A673 (cell line): ENCODE results near the gene ISYNA1. TPM values are rescaled to one million over a fixed set of nuclear protein-coding genes. Genes with fewer than 3 reads are reported as not detected.

Experiments
- BruUV-seq: library from RNA; stranded (reverse); fragments of 400-500 nt; replicated peaks from 2 replicates; lab custom pipeline; 2021; lab: Mats Ljungman, UMichigan
- CTCF ChIA-PET: fragments of 300-600 bp; sonication (Branson Sonifier 250); formaldehyde crosslinking; loops from one replicate; lab custom pipeline; 2022; ENCODE audit warnings: antibody characterized with exemption; lab: Charles Lee
- POLR2A ChIA-PET: fragments of 300-600 bp; sonication (Branson Sonifier 250); formaldehyde crosslinking; loops from one replicate; lab custom pipeline; 2022; ENCODE audit warnings: antibody characterized with exemption; ENCODE audit not compliant: low non-redundant PET; lab: Charles Lee
- DNase-seq: peaks from one replicate; pipeline ENCODE4 v3.0.0-alpha.2; 2015; ENCODE audit warnings: low spot score
- H3K27ac ChIP-seq: fragments of 200-600 bp; sonication (generic); 2 replicates; pipeline ENCODE4 v1.5.1; 2016; ENCODE audit warnings: mixed run types, low read depth, mild to moderate bottlenecking, mixed read lengths, antibody characterized with exemption, low read length; ENCODE audit not compliant: poor library complexity, severe bottlenecking
- H3K27me3 ChIP-seq: fragments of 200-600 bp; sonication (generic); replicated peaks from 2 replicates; pipeline ENCODE4 v1.6.1; 2017; ENCODE audit warnings: mixed run types, low read depth, mild to moderate bottlenecking, mixed read lengths, antibody characterized with exemption, low read length; ENCODE audit not compliant: insufficient read depth, poor library complexity
- H3K36me3 ChIP-seq: fragments of 200-600 bp; sonication (generic); 2 replicates; pipeline ENCODE4 v1.6.1; 2016; ENCODE audit warnings: mixed run types, mild to moderate bottlenecking, mixed read lengths, antibody characterized with exemption, low read length; ENCODE audit not compliant: insufficient read depth, poor library complexity, severe bottlenecking
- H3K4me1 ChIP-seq: fragments of 200-600 bp; sonication (generic); 2 replicates; pipeline ENCODE4 v1.6.1; 2017; ENCODE audit warnings: mixed run types, mild to moderate bottlenecking, mixed read lengths, antibody characterized with exemption, low read length; ENCODE audit not compliant: insufficient read depth, poor library complexity, severe bottlenecking
- H3K4me3 ChIP-seq: fragments of 200-600 bp; sonication (generic); 2 replicates; pipeline ENCODE4 v1.5.1; 2016; ENCODE audit warnings: low read depth, mixed run types, mild to moderate bottlenecking, mixed read lengths, low read length; ENCODE audit not compliant: poor library complexity, severe bottlenecking
- H3K9me3 ChIP-seq: fragments of 200-600 bp; sonication (generic); 2 replicates; pipeline ENCODE4 v1.6.1; 2016; ENCODE audit warnings: mixed run types, low read depth, mild to moderate bottlenecking, mixed read lengths, antibody characterized with exemption, low read length; ENCODE audit not compliant: poor library complexity, severe bottlenecking
- CTCF ChIP-seq: fragments of 300-800, 200-600 bp; sonication (generic); conservative IDR thresholded peaks from 2 replicates; pipeline ENCODE4 v1.5.1; 2017; ENCODE audit warnings: low read depth, mild to moderate bottlenecking, antibody characterized with exemption, low read length, moderate library complexity, mixed read lengths
- EZH2 ChIP-seq: fragments of 200-600 bp; sonication (generic); IDR thresholded peaks from 2 replicates; pipeline ENCODE4 v1.6.1; 2017; ENCODE audit warnings: borderline replicate concordance, low read depth, mild to moderate bottlenecking, mixed read lengths, antibody characterized with exemption, low read length; ENCODE audit not compliant: poor library complexity, severe bottlenecking
- intact Hi-C: fragments of 100-400 bp; cut with micrococcal nuclease; formaldehyde crosslinking; loops from one replicate; pipeline ENCODE4 v1.10.0; 2022; ENCODE audit not compliant: unreplicated experiment
- total RNA-seq: library from RNA; stranded (reverse); gene quantifications from 2 replicates; pipeline ENCODE4 v1.2.3, GENCODE V29; 2021

Gene ISYNA1
- total RNA-seq, 1 experiment from 2014 or later = 153 TPM

DNA sequence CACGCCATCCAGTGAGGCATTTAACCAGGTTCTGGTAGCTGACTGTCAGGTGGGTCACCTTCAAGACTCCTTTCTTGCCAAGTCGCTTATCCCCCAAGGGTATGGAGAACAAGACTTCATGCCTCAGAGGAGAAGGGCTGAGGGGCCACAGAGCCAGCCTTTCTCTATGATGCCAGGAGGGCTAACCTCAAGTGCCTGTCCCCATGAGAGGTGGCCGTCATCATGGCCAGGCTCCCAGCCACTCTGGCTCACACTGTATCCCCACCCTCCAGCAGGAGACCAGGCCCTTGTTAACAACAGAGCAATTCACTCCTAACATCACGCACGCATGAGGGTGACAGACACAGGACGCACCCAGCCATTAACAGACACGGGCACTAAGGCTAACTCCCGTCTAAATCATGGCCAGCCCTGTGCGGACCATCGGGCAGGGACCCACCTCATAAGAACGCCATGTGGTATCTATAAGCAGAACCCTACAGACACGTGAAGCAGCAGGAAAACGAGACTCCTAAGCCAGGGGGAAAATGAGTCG, 38.6 kb upstream of the ISYNA1 start:
- CTCF ChIA-PET = no interaction called here
- no peak for DNase-seq
- H3K36me3 ChIP-seq = no peaks in the 10 kb centered on the region
- intact Hi-C loops = no loop called here
- TF ChIP-seq CTCF = no peak
- no peak for TF ChIP-seq EZH2
- peak overlapping the region; percentile 39 for H3K27ac ChIP-seq
- H3K4me3 ChIP-seq = no peak overlapping the region
- no TSS peak for BruUV-seq
- POLR2A ChIA-PET = no interaction called here
- peaks cover 32% of the 10 kb centered on the region for H3K4me1 ChIP-seq
- H3K9me3 ChIP-seq = no peaks in the 10 kb centered on the region
- H3K27me3 ChIP-seq = no peaks in the 10 kb centered on the region

GRCh38 chr19:18475762-18476331, 37.9 kb upstream of the ISYNA1 start:
- TF ChIP-seq CTCF (no peak), EZH2 (no peak)
- H3K4me3 ChIP-seq = no peak overlapping the region
- no peaks in the 10 kb centered on the region for H3K27me3 ChIP-seq
- DNase-seq = no peak
- H3K9me3 ChIP-seq = no peaks in the 10 kb centered on the region
- H3K36me3 ChIP-seq = no peaks in the 10 kb centered on the region
- no peak overlapping the region for H3K27ac ChIP-seq
- ChIA-PET POLR2A (no interaction called here), CTCF (no interaction called here)
- peaks cover 32% of the 10 kb centered on the region for H3K4me1 ChIP-seq
- no TSS peak for BruUV-seq
- intact Hi-C loops = no loop called here

GRCh38 chr19:18475004-18475453, 37.1 kb upstream of the ISYNA1 start:
- intact Hi-C loops = no loop called here
- Histone ChIP-seq H3K4me1 (peaks cover 25% of the 10 kb centered on the region), H3K36me3 (no peaks in the 10 kb centered on the region), H3K27ac (no peak overlapping the region), H3K9me3 (no peaks in the 10 kb centered on the region), H3K27me3 (no peaks in the 10 kb centered on the region), H3K4me3 (no peak overlapping the region)
- CTCF ChIA-PET = no interaction called here
- POLR2A ChIA-PET = no interaction called here
- no TSS peak for BruUV-seq
- TF ChIP-seq CTCF (no peak), EZH2 (no peak)
- no peak for DNase-seq
